GM18951 (cell line): ENCODE data around the gene CNKSR1.
"Not testable (repeated sequence)": the region's sequence is repeated elsewhere in the genome, so short reads cannot be mapped to it uniquely, and the experiment has no call there.

Experiments
- POLR2A ChIP-seq: IDR thresholded peaks from 4 replicates; pipeline ENCODE4 v1.6.1; 2011; ENCODE audit warnings: mild to moderate bottlenecking; ENCODE audit not compliant: insufficient read length, insufficient read depth; ENCODE audit errors: extremely low read depth
- in situ Hi-C: fragments of 300-500 bp; cut with MboI; formaldehyde crosslinking; loops from one replicate; pipeline ENCODE4 v1.12.0; 2022; ENCODE audit warnings: low sequenced_read_pairs, mixed read lengths, inconsistent platforms; ENCODE audit not compliant: unreplicated experiment

Gene CNKSR1

DNA sequence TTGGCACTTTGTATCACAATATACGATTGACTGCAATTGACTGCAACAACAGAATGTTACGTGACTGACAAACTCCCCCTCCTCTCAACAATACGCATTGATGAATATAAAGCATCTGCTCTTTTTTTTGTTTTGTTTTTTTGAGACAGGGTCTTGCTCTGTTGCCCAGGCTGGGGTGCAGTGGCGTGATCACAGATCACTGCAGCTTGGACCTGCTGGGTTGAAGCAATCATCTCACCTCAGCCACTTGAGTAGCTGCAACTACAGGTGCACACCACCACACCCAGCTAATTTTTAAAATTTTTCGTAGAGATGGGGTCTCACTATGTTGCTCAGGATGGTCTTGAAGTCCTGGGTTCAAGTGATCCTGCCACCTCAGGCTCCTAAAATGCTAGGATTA lies 35.4 kb downstream of the CNKSR1 start:
- TF ChIP-seq POLR2A = no peak
- in situ Hi-C loops = no loop called here

- no peak for TF ChIP-seq POLR2A
- in situ Hi-C loops = no loop called here
These were observed 36.1 kb downstream of the CNKSR1 start for GRCh38 chr1:26213335-26213905.

DNA sequence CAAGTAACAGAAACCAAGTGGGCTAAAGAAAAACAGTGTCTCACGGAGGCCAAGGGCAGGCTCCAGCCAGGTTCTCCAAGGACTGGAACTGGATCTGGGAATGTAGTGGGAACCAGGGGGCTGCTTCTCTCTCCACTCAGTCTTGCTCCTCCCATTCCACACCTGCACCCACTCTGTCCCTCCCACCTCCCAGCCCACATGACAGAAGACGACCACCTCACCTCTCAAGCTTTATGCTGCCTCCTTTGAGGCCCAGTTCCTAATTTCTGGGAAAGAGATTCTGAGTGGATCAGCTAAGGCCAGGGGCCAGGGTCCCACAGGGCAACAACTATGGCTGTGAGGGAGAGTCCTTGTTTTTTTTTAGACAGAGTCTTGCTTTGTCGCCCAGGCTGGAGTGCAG lies 38.0 kb downstream of the CNKSR1 start:
- no peak for TF ChIP-seq POLR2A
- in situ Hi-C loops = no loop called here

DNA sequence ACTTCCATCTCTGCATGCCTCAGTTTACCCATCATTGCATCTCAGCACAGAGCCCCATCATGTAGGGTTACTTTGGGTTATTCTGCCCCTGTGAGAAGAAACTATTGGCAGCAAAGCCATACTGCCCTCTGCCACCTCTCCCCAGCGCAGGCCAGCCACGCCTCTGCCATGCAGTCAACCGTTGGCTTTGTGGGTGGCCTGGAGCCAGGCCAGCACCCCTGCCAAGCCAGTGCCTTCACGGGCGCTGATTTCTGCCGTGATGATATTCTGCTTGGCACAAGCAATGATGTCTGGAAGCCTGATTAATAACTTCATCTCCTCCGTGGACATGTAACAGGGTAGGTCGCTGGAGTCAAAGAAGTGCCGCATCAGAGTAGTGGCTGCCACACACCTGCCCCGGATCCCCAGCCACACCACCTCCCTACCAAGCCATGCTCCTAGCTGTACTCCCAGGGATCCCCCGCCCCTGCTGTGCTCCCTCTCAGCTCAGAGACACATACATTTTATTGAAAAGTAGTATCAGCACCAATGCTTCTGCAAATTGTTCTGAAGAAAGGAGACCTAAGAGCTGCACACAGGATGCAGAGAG lies 41.7 kb downstream of the CNKSR1 start:
- no peak for TF ChIP-seq POLR2A
- in situ Hi-C loops = no loop called here

- in situ Hi-C loops = no loop called here
- no peak for TF ChIP-seq POLR2A
These were observed 43.1 kb downstream of the CNKSR1 start for GRCh38 chr1:26220199-26220912.

DNA sequence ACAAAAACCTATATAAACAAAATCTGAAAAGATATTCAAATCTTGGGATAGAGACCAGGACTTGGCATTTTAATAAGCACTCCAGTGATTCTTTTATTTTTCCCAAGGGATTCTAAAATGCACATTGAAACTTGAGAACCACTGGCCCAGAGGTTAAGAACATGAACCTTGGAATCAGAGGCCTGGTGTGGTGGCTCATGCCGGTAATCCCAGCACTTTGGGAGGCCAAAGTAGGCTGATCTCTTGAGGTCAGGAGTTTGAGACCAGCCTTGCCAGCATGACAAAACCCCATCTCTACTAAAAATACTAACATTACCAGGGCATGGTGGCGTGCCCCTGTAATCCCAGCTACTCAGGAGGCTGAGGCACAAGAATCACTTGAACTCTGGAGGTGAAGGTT lies 43.8 kb downstream of the CNKSR1 start:
- in situ Hi-C loops = no loop called here
- TF ChIP-seq POLR2A = no peak

DNA sequence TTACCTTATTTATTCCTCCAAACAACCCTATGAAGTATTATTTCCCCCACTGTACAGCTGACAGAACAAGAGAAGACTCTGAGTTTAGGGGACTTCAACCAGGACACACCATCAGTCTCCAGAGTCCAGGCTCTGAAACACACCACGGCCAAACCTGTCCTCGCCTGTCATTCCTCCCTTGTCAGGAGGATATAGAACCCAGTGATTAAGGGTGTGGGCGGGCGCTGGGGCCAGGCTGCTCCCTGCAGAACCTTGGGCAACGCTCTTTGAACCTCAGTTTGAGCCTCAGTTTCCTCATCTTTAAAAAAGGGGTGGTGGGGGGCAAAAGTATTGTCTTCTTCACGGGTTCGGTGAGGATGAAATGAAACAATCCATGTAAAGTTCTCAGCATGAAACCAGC lies 47.3 kb downstream of the CNKSR1 start:
- TF ChIP-seq POLR2A = no peak
- in situ Hi-C loops = no loop called here

- in situ Hi-C loops = no loop called here
These were observed 47.9 kb downstream of the CNKSR1 start for GRCh38 chr1:26225033-26225831.

DNA sequence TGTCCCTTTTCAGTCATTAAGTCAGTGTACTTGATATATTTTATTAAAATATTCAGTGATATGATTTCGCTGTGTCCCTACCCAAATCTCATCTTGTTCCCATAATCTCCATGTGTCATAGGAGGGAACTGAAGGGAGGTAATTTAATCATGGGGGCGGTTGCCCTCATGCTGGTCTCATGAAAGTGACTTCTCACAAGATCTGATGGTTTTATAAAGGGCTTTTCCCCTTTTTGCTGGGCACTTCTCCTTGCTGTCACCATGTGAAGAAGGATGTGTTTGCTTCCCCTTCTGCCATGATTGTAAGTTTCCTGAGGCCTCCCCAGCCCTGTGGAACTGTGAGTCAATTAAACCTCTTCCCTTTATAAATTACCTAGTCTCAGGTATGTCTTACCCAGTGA lies 53.4 kb downstream of the CNKSR1 start:
- in situ Hi-C loops = not testable (repeated sequence)

More at GRCh38 chr1:26225033-26225831, 47.9 kb downstream of the CNKSR1 start:
- TF ChIP-seq POLR2A = no peak

- in situ Hi-C loops = no loop called here
These were observed 56.8 kb downstream of the CNKSR1 start, which contains the start of gene CEP85 for GRCh38 chr1:26233903-26234643. CEP85 (plus strand) TSS chr1:26234200; CDS start chr1:26239784, 5,584 bp downstream.

GRCh38 chr1:26234644-26235370 lies 57.5 kb downstream of the CNKSR1 start:
- no peak for TF ChIP-seq POLR2A
- in situ Hi-C loops = no loop called here

More at GRCh38 chr1:26233903-26234643, 56.8 kb downstream of the CNKSR1 start, which contains the start of gene CEP85:
- peak; percentile 97 for TF ChIP-seq POLR2A
